ENCODE measurements around the gene PLET1. TPM values are rescaled to one million over a fixed set of nuclear protein-coding genes. Genes with fewer than 3 reads are reported as not detected.

Gene PLET1
- total and polyA plus RNA-seq, 10 donors: not detected

GRCh38 chr11:112285841-112286311 lies 25.2 kb upstream of the PLET1 start:
- DNase-seq: no peak
- Histone ChIP-seq H3K36me3 (no peaks in the 10 kb centered on the region), H3K27ac (no peak overlapping the region), H3K4me1 (peaks cover 0 to 22% (median 12%) of the 10 kb centered on the region in 6 donors), H3K9me3 (no peaks in the 10 kb centered on the region), H3K4me3 (no peak overlapping the region), H3K27me3 (replicated peaks in 1 of 7) (no peaks in the 10 kb centered on the region)
- 86 to 93% (median 89%) methylated on average over 6 of the region's 6 CpGs for WGBS, 5 donors
- intact Hi-C loops (cut with DNase I; ENCODE audit: low total_unique reads): loop anchor here (5.0 to 10.0 kb wide), 2 partner anchors 269 to 1001 kb away; no protein-coding TSS in a partner anchor
- TF ChIP-seq POLR2A (IDR thresholded peaks at IDR 0.05) (no peak), POLR2AphosphoS5 (IDR thresholded peaks at IDR 0.05) (no peak), CTCF (IDR thresholded peaks at IDR 0.05 in 8 of 11, conservative IDR thresholded peaks at IDR 0.05 in 3 of 11) (no peak)

DNA sequence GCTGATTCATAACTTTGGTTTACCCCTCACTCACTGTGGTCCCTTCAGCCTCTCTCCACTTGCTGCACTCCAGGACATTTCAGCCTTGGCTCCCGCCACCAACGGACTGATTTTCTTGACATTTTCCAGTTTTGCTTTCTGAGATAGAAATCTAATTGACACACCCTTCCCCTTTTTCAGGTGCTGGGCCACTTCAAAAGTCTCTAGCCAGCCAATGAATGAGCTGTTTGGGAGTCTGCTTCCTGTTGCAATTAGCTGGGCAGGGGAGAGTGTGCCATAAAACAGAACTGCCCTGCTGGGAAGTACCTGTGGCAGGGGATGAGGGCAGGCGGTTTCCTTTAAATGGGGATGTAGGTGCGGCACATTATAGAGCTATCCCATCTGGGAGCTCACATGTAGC lies 21.1 kb upstream of the PLET1 start:
- DNase-seq: no peak
- intact Hi-C loops (cut with DNase I; ENCODE audit: low total_unique reads): loop anchor here (2.0 to 10.0 kb wide), 2 partner anchors 61 to 273 kb away; no protein-coding TSS in a partner anchor

DNA sequence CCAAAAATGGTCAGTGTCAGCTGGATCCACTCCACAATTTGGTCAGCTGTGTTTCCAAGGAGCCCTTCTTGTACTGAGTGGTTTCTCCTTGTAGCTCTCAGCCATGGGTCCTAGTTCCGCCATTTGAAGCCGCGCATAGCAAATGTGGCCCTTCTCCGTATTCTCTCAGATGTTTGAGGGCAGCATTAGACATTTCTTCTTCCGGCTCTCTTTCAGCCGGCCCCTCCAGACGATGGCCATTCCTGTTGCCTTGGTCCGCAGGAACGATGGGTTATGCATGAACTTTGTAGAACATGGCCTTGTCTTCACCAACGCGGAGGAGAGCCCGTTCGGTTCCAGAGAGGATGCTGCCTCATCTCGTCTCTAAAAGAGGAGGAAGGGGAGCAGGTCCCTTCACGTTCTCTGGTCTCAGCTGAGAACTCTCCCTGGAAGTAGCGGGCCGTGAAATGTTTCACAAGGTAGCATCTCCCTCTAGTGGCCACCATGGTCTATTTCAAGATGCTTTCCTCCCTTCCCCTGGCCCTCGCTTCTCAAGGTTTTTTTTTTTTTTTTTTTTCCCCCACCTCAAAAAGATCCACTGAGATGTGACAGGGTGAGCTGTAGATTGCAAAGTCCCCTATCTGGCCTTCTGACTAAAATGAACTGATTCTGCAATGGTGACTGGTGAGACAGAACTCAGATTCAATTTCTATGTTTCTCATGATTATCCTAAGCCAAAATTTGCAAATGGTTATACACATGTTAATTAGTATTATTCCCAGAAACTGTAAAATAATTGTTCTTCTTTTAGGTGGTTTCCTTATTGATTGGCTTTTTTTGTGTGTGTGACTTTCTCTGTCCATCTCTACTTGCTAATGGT lies 19.8 kb upstream of the PLET1 start:
- H3K9me3 ChIP-seq: no peaks in the 10 kb centered on the region
- H3K27ac ChIP-seq: peak overlapping the region in 4 of 8 donors; percentile 26 to 69 (median 62)
- H3K4me1 ChIP-seq: peaks cover 0 to 19% (median 8%) of the 10 kb centered on the region in 6 donors
- no peaks in the 10 kb centered on the region for H3K36me3 ChIP-seq
- H3K27me3 ChIP-seq (replicated peaks in 1 of 7): no peaks in the 10 kb centered on the region
- 0 to 1% (median 1%) methylated on average over 18 of the region's 18 CpGs for WGBS, 5 donors
- DNase-seq: peak; percentile 81
- H3K4me3 ChIP-seq: peak overlapping the region; percentile 38 to 78 (median 49)
- peak; percentile 44 to 91 (median 69) for TF ChIP-seq CTCF (IDR thresholded peaks at IDR 0.05 in 8 of 11, conservative IDR thresholded peaks at IDR 0.05 in 3 of 11)
- TF ChIP-seq POLR2A (IDR thresholded peaks at IDR 0.05): no peak
- intact Hi-C loops (cut with DNase I; ENCODE audit: low total_unique reads): loop anchor here (2.0 to 10.0 kb wide), 2 partner anchors 60 to 274 kb away; no protein-coding TSS in a partner anchor

More for the DNA sequence above, 21.1 kb upstream of the PLET1 start:
- Histone ChIP-seq H3K9me3 (no peaks in the 10 kb centered on the region), H3K27me3 (replicated peaks in 1 of 7) (no peaks in the 10 kb centered on the region), H3K4me3 (no peak overlapping the region), H3K4me1 (peaks cover 0 to 19% (median 8%) of the 10 kb centered on the region in 6 donors), H3K27ac (no peak overlapping the region), H3K36me3 (no peaks in the 10 kb centered on the region)
- 33 to 51% (median 40%) methylated on average over 4 of the region's 4 CpGs for WGBS, 5 donors
- TF ChIP-seq POLR2A (IDR thresholded peaks at IDR 0.05) (no peak), POLR2AphosphoS5 (IDR thresholded peaks at IDR 0.05) (no peak), CTCF (IDR thresholded peaks at IDR 0.05 in 8 of 11, conservative IDR thresholded peaks at IDR 0.05 in 3 of 11) (no peak)

DNA sequence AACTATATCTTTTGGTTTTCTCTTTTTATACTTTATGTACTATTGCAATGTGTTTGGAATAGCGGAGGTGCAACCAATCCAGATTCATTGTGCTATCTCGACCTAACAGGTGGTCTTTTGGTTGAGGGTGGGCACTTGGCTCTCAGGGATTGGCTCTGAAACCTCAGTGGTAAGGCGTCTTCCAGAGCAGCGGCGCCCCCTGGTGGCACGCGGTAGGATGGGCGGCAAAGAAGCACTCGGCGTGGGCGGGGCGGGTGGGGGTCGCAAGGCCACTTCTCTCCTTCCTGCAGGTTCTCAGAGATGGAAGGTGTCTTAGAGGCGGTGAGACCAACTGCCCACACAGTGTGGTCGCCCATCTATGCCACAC lies 19.2 kb upstream of the PLET1 start:
- no peaks in the 10 kb centered on the region for H3K36me3 ChIP-seq
- H3K4me3 ChIP-seq: peak overlapping the region; percentile 38 to 78 (median 49)
- intact Hi-C loops (cut with DNase I; ENCODE audit: low total_unique reads): loop anchor here (2.0 to 10.0 kb wide), 2 partner anchors 59 to 275 kb away; no protein-coding TSS in a partner anchor
- H3K27ac ChIP-seq: peak overlapping the region in 4 of 8 donors; percentile 26 to 69 (median 62)
- TF ChIP-seq POLR2A (IDR thresholded peaks at IDR 0.05) (no peak), CTCF (IDR thresholded peaks at IDR 0.05 in 8 of 11, conservative IDR thresholded peaks at IDR 0.05 in 3 of 11) (peak; percentile 25 to 94 (median 77))
- peak; percentile 92 for DNase-seq
- no peaks in the 10 kb centered on the region for H3K27me3 ChIP-seq (replicated peaks in 1 of 7)
- H3K9me3 ChIP-seq: no peaks in the 10 kb centered on the region
- H3K4me1 ChIP-seq: peaks cover 0 to 19% (median 8%) of the 10 kb centered on the region in 6 donors
- 0 to 2% (median 1%) methylated on average over 2 to 15 of the region's 15 CpGs for WGBS, 5 donors
